Astrocyte of the spinal cord (primary cell): ENCODE results near the gene DGKB.

Experiments used
- DNase-seq: peaks from one replicate; pipeline ENCODE4 v3.0.0; 2011; ENCODE audit warnings: low read depth, low spot score
- H3K4me3 ChIP-seq: 2 replicates; pipeline ENCODE4 v1.5.1; 2011; ENCODE audit warnings: low read depth, mild to moderate bottlenecking, low read length, moderate library complexity
- in situ Hi-C: cut with HindIII; loops from 2 replicates; pipeline ENCODE4 v1.10.0; 2017; ENCODE audit warnings: low sequenced_read_pairs
- TF ChIP-seq, protein P1 (sequence below): IDR thresholded peaks from 2 replicates; pipeline ENCODE4 v1.5.1; 2012; ENCODE audit warnings: low read depth, mild to moderate bottlenecking, low read length, inconsistent platforms

The DGKB gene

DNA sequence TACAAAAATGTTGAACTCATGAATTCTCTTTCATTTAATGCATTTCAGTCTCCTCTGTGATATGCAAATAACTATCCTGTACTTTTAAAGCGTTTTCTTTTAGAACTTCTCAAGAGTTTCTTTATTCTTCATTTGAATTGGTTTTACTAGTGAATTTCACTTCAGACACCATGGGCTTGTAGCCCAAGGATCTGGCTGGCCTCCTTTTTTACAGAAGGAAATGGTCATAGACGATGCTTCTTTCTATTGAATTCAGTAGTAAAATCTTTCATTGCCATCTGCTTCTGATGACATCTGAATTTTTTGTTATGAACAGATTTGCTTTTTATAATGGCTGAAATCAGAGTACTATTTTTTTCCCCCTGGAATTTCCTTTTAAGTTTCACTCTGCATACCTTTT, 777.8 kb downstream of the DGKB start:
- no peak overlapping the region for H3K4me3 ChIP-seq
- no peak for DNase-seq
- in situ Hi-C loops: no loop called here
- TF ChIP-seq, protein P1, sequence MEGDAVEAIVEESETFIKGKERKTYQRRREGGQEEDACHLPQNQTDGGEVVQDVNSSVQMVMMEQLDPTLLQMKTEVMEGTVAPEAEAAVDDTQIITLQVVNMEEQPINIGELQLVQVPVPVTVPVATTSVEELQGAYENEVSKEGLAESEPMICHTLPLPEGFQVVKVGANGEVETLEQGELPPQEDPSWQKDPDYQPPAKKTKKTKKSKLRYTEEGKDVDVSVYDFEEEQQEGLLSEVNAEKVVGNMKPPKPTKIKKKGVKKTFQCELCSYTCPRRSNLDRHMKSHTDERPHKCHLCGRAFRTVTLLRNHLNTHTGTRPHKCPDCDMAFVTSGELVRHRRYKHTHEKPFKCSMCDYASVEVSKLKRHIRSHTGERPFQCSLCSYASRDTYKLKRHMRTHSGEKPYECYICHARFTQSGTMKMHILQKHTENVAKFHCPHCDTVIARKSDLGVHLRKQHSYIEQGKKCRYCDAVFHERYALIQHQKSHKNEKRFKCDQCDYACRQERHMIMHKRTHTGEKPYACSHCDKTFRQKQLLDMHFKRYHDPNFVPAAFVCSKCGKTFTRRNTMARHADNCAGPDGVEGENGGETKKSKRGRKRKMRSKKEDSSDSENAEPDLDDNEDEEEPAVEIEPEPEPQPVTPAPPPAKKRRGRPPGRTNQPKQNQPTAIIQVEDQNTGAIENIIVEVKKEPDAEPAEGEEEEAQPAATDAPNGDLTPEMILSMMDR: no peak

- DNase-seq: no peak
- TF ChIP-seq, protein P1: no peak
- in situ Hi-C loops: no loop called here
- no peak overlapping the region for H3K4me3 ChIP-seq
Measured at GRCh38 chr7:14123923-14124322, 778.6 kb downstream of the DGKB start.

DNA sequence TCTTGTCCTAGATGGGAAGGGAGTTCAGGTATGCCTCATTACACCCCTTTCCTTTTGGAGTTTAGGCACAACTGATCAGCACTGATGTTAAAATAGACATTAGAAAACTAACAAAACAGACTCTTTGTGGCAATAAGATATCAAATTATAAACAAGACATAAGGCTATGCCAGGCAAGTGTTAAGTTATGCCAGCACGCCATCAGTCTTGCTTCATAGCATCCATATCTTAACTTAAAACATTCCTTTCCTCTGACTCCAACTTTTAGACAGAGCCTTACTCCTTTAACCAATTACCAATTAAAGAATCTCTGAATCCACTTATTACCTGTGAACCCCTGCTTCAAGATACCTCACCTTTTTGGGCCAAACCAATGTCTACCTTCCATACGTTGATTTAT, 786.9 kb downstream of the DGKB start:
- TF ChIP-seq, protein P1: no peak
- in situ Hi-C loops: no loop called here
- DNase-seq: no peak
- H3K4me3 ChIP-seq: no peak overlapping the region

DNA sequence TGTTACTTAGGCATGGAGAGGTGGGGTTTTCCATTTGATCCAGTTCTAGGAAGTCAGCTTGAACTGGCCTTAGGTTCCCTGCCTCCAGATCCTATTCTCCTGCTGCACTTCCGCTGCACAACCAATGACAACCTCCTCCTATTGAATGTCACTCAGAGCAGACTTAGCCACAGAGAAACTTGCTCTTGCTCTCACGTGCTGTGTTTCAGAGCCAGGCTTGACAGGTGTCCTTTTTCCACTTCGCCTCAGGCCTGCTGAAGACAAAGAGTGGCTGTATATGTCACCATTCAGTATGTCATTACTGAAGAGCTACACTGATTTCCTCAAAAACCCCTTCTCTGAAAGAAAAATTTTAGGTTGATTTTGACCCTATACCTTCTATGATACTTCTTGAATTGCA, 797.7 kb downstream of the DGKB start:
- in situ Hi-C loops: no loop called here
- DNase-seq: no peak

GRCh38 chr7:14096159-14096558, 806.4 kb downstream of the DGKB start:
- in situ Hi-C loops: no loop called here
- no peak for DNase-seq
- H3K4me3 ChIP-seq: no peak overlapping the region
- TF ChIP-seq, protein P1: no peak

More for the DNA sequence above, 797.7 kb downstream of the DGKB start:
- no peak overlapping the region for H3K4me3 ChIP-seq
- TF ChIP-seq, protein P1: no peak

GRCh38 chr7:14095233-14095950, 807.2 kb downstream of the DGKB start:
- TF ChIP-seq, protein P1: no peak
- H3K4me3 ChIP-seq: no peak overlapping the region
- no peak for DNase-seq
- in situ Hi-C loops: no loop called here
